MM.1S (cell line): ENCODE data around the gene BMP2K.
A peak's percentile ranks its signal among the peaks of the same experiment; 100 is the strongest.

Experiments
- DNase-seq: peaks from one replicate; pipeline ENCODE4 v3.0.0-alpha.2; 2015
- H2AFZ ChIP-seq: fragments of 300-600 bp; sonication (generic); 2 replicates; pipeline ENCODE4 v1.6.0; 2016; ENCODE audit warnings: antibody characterized with exemption, low read length
- H3F3A ChIP-seq: fragments of 300-600 bp; sonication (generic); 2 replicates; pipeline ENCODE4 v1.6.1; 2016; ENCODE audit warnings: mild to moderate bottlenecking, antibody characterized with exemption, low read length, moderate library complexity, mixed read lengths; ENCODE audit not compliant: insufficient read depth
- H3K27ac ChIP-seq: fragments of 300-600 bp; sonication (generic); 2 replicates; pipeline ENCODE4 v1.5.1; 2016; ENCODE audit warnings: mild to moderate bottlenecking, low read length
- H3K27me3 ChIP-seq: fragments of 300-600 bp; sonication (generic); replicated peaks from 2 replicates; pipeline ENCODE4 v1.6.0; 2016; ENCODE audit warnings: low read length; ENCODE audit not compliant: insufficient read depth
- H3K36me3 ChIP-seq: fragments of 300-600 bp; sonication (generic); replicated peaks from 2 replicates; pipeline ENCODE4 v1.6.1; 2016; ENCODE audit warnings: mild to moderate bottlenecking, low read length, mixed read lengths; ENCODE audit not compliant: insufficient read depth
- H3K4me1 ChIP-seq: fragments of 300-600 bp; sonication (generic); 2 replicates; pipeline ENCODE4 v1.6.1; 2016; ENCODE audit warnings: low read length, mixed read lengths
- H3K4me2 ChIP-seq: fragments of 300-600 bp; sonication (generic); 2 replicates; pipeline ENCODE4 v1.6.0; 2016; ENCODE audit warnings: low read depth, low read length
- H3K4me3 ChIP-seq: fragments of 300-600 bp; sonication (generic); 2 replicates; pipeline ENCODE4 v1.5.1; 2016; ENCODE audit warnings: low read length, mixed read lengths
- H3K79me2 ChIP-seq: fragments of 300-600 bp; sonication (generic); 2 replicates; pipeline ENCODE4 v1.6.1; 2016; ENCODE audit warnings: mixed run types, low read length, mixed read lengths
- H3K9ac ChIP-seq: fragments of 300-600 bp; sonication (generic); 2 replicates; pipeline ENCODE4 v1.6.1; 2016; ENCODE audit warnings: low read length, mixed read lengths
- H3K9me2 ChIP-seq: fragments of 300-600 bp; sonication (generic); replicated peaks from 2 replicates; pipeline ENCODE4 v1.6.1; 2016; ENCODE audit warnings: mild to moderate bottlenecking, low read length, mixed read lengths; ENCODE audit not compliant: insufficient read depth
- H3K9me3 ChIP-seq: fragments of 300-600 bp; sonication (generic); replicated peaks from 2 replicates; pipeline ENCODE4 v1.6.1; 2016; ENCODE audit warnings: mild to moderate bottlenecking, low read length, mixed read lengths; ENCODE audit not compliant: insufficient read depth
- H4K20me1 ChIP-seq: fragments of 300-600 bp; sonication (generic); 2 replicates; pipeline ENCODE4 v1.6.1; 2016; ENCODE audit warnings: mild to moderate bottlenecking, low read length, moderate library complexity, mixed read lengths; ENCODE audit not compliant: insufficient read depth
- CTCF ChIP-seq: fragments of 300-600 bp; sonication (generic); IDR thresholded peaks from 2 replicates; pipeline ENCODE4 v1.5.1; 2016; ENCODE audit warnings: antibody characterized with exemption, low read length, mixed read lengths
- EZH2 ChIP-seq: fragments of 300-600 bp; sonication (generic); optimal IDR thresholded peaks from 2 replicates; pipeline ENCODE3; 2017; ENCODE audit warnings: low read depth, mild to moderate bottlenecking, antibody characterized with exemption, low read length, mixed read lengths
- EZH2phosphoT487 ChIP-seq: fragments of 300-600 bp; sonication (generic); IDR thresholded peaks from 2 replicates; pipeline ENCODE4 v1.6.1; 2018; ENCODE audit warnings: antibody characterized with exemption, low read length

BMP2K gene

DNA sequence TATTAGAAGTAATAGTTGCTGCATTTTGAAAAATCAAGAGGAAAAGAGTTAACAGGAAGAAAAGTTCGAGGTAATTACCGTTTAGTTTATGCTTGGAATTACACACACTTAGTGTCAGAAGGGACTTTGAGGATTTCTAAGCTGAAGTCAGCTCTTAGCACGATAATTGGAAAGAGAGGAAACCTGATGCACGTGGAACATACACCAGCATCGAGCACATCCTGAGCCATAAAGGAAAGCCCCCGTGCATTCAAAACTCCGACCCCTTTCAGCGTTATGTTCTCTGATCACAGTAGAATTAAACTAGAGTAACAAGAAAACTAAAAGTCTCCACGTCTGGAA, 163.5 kb downstream of the BMP2K start:
- Histone ChIP-seq H3F3A (no peaks in the 10 kb centered on the region), H2AFZ (peak overlapping the region; percentile 91), H3K27ac (no peak overlapping the region), H4K20me1 (no peaks in the 10 kb centered on the region), H3K4me1 (no peaks in the 10 kb centered on the region), H3K36me3 (no peaks in the 10 kb centered on the region), H3K4me3 (peak overlapping the region; percentile 68), H3K4me2 (peak overlapping the region; percentile 91), H3K27me3 (no peaks in the 10 kb centered on the region), H3K9me3 (no peaks in the 10 kb centered on the region), H3K9me2 (no peaks in the 10 kb centered on the region), H3K9ac (peak overlapping the region; percentile 38; the same call in 1 of the 2 replicates), H3K79me2 (no peaks in the 10 kb centered on the region)
- TF ChIP-seq CTCF (no peak), EZH2 (no peak), EZH2phosphoT487 (no peak)
- no peak for DNase-seq

GRCh38 chr4:78940752-78941151, 164.6 kb downstream of the BMP2K start:
- H3K4me2 ChIP-seq: no peak overlapping the region
- H3K9ac ChIP-seq: no peak overlapping the region
- DNase-seq: no peak
- H3K79me2 ChIP-seq: no peaks in the 10 kb centered on the region
- no peak for TF ChIP-seq EZH2phosphoT487
- TF ChIP-seq CTCF: no peak
- TF ChIP-seq EZH2: no peak
- no peaks in the 10 kb centered on the region for H3K27me3 ChIP-seq
- no peaks in the 10 kb centered on the region for H3K36me3 ChIP-seq
- H2AFZ ChIP-seq: no peak overlapping the region
- H3K4me3 ChIP-seq: no peak overlapping the region
- H3F3A ChIP-seq: no peaks in the 10 kb centered on the region
- H3K9me3 ChIP-seq: no peaks in the 10 kb centered on the region
- no peak overlapping the region for H3K27ac ChIP-seq
- no peaks in the 10 kb centered on the region for H3K9me2 ChIP-seq
- H4K20me1 ChIP-seq: no peaks in the 10 kb centered on the region
- H3K4me1 ChIP-seq: no peaks in the 10 kb centered on the region

DNA sequence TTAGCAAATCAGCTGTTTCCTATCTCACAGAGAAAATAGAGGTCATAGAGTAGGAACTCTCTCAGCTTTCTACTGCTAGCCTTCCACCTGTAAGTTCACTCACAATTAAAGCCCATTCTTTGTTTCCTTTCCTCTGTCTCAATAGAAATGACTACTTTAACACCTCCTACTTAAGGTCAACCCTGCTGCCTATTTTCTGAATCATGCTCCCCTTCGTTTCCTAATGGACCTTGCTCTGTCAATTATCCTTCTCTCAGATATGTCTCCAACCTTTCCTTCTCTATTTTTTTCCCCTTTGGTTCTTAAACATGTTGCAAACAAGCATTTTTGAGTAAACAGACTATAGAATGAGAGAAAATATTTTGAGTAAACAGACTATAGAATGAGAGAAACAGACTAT, 168.2 kb downstream of the BMP2K start:
- no peak overlapping the region for H3K27ac ChIP-seq
- no peak overlapping the region for H3K4me2 ChIP-seq
- H3K27me3 ChIP-seq: no peaks in the 10 kb centered on the region
- no peaks in the 10 kb centered on the region for H3K9me2 ChIP-seq
- H3K9me3 ChIP-seq: no peaks in the 10 kb centered on the region
- H3F3A ChIP-seq: no peaks in the 10 kb centered on the region
- no peaks in the 10 kb centered on the region for H4K20me1 ChIP-seq
- no peak for DNase-seq
- TF ChIP-seq EZH2phosphoT487: no peak
- TF ChIP-seq EZH2: no peak
- TF ChIP-seq CTCF: no peak
- H3K9ac ChIP-seq: no peak overlapping the region
- no peaks in the 10 kb centered on the region for H3K79me2 ChIP-seq
- no peak overlapping the region for H2AFZ ChIP-seq
- no peaks in the 10 kb centered on the region for H3K36me3 ChIP-seq
- H3K4me3 ChIP-seq: no peak overlapping the region
- no peaks in the 10 kb centered on the region for H3K4me1 ChIP-seq
